ENCODE measurements around the gene RNF135.
"Not testable (repeated sequence)": the region's sequence is repeated elsewhere in the genome, so short reads cannot be mapped to it uniquely, and the experiment has no call there.

RNF135 gene

DNA sequence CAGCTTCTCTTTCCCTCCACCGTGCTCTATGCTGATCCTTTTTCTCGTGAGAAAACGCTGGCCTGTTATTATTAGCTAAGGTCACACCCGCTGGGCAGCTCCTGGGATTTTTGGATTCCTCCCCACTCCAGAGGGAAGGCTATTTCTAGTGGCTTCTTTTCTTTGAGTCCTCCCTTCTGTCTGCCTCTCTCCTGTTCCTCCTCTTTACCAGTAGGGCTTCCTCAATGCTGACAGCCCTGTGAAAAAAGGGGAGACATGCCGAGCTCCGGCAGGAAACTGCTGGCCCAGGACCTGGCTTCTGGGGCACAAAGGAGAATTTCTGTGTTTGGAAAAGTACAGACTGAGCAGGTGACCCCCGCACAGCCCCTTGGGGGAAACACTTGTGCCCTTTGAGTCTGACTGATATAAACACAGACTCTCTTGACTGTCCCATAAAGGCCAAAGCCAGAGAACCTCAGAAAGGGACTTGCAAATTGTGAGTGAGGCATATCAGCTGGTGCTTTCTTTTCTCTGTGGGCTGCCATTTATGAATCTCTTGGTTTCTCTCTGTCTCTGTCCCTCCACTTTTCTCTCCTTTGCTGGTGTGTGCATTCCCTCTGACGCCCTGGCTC is 14.0 kb upstream of the RNF135 start:
- DNase-seq, result no peak

DNA sequence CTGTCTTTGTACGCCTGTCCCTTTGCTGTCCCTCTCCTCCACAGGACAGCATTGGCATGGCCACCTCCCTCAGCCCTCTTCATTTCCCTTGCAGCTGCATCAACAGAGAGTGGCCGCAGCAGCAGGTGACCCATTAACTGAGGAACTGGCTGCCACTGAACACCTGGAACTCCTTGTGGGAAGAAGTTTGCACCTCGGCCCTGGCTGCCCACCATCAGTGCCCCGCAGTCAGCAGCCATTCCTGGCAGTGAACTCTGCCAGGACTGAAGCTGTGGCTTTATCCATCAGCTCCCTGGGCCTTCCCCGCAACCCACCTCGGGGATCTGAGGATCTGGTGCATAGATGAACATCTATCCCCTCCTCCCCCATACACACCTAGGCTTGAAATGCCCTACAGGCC is 13.1 kb upstream of the RNF135 start:
- no peak for DNase-seq

DNA sequence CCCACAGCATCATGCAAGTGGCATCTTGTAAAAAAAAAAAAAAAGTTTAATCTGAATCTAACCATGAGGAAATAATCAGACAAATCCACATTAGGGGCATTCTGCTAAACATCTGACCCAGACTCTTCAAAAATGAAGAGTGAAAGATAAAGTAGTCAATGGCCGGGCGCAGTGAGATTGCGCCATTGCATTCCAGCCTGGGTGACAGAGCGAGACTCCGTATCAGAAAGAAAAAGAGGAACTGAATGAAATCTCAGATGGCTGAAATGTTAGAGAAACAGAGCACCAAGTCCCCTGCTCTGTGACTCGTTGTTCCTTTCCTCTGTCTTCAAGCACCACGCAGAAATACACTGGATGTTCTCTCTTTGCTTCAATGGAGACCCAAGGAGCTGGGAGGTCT is 12.7 kb upstream of the RNF135 start:
- DNase-seq, result no peak

GRCh38 chr17:30961209-30962188 is 9.3 kb upstream of the RNF135 start:
- DNase-seq, result no peak

DNA sequence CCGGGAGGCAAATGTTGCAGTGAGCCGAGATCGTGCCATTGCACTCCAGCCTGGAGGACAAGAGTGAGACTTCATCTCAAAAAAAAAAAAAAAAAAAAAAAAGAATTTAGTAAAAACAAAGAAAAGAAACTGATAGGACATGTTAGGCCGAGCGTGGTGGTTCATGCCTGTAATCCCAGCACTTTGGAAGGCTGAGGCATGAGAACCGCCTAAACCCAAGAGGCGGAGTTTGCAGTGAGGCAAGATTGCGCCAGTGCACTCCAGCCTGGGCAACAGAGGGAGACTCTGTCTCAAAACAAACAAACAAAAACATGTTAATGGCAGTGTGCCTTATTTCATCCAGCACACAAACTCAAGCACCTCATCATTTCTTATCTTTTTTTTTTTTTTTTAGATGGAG is 6.5 kb upstream of the RNF135 start:
- not testable (repeated sequence) for DNase-seq

- DNase-seq, result no peak
Observed at GRCh38 chr17:30964876-30965275, 6.0 kb upstream of the RNF135 start.

DNA sequence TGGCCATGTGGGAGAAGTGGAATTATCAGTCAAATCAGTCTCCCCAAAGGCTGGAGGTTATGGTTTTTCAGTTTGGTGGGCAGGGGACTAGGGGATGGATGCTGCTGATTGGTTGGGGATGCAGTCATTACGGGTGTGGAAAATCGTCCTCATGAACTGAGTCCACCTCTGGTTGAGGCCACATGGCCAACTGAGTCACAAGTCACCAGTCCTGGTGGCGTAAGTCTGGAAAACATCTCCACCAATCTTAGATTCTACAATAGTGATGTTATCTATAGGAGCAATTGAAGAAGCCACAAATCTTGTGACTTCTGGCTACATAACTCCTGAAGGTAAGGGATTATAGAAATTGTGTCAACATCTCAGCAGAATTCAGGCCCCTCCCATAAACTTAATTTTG is 5.2 kb upstream of the RNF135 start:
- DNase-seq, result no peak

- not testable (repeated sequence) for DNase-seq
Observed at GRCh38 chr17:30967911-30968310, 2.9 kb upstream of the RNF135 start.

- DNase-seq, result no peak
Observed at GRCh38 chr17:30969989-30970830, 629 bp upstream of the RNF135 start.

DNA sequence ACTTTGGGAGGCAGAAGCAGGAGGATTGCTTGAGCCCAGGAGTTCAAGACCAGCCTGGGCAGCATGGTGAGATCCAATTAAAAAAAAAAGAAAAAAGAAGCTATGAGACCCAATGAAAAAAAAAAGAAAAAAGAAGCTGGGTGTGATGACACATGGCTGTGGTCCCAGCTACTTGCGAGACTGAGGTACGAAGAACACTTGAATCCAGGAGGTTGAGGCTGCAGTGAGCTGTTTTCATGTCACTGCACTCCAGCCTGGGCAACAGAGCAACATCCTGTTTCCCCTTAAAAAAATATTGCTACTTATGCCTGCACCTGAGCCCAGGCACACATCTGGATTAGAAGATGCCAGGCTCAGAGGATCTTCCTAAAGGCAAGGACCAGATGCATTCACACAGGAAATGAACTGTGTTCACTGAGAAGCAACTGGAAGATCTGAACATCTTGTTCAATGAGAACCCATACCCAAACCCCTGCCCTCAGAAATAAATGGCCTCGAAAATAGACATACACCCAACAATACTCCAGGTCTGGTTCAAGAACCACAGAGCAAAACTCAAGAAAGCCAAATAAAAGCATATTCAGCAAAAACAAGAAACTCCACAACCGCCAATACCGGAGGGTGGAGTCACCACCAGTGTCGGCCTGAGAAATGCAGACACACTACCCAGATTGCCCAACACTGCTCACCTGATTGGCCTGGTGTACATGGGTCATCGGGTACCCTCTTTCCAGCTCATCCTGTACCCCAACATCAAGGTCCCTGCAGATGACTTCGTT is 4.4 kb downstream of the RNF135 start:
- no peak for DNase-seq

DNA sequence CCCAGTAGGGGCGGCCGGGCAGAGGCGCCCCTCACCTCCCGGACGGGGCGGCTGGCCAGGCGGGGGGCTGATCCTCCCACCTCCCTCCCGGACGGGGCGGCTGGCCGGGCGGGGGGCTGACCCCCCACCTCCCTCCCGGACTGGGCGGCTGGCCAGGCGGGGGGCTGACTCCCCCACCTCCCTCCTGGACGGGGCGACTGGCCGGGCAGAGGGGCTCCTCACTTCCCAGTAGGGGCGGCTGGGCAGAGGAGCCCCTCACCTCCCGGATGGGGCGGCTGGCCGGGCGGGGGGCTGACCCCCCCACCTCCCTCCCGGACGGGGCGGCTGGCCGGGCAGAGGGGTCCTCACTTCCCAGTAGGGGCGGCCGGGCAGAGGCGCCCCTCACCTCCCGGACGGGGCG is 9.1 kb downstream of the RNF135 start:
- not testable (repeated sequence) for DNase-seq

DNA sequence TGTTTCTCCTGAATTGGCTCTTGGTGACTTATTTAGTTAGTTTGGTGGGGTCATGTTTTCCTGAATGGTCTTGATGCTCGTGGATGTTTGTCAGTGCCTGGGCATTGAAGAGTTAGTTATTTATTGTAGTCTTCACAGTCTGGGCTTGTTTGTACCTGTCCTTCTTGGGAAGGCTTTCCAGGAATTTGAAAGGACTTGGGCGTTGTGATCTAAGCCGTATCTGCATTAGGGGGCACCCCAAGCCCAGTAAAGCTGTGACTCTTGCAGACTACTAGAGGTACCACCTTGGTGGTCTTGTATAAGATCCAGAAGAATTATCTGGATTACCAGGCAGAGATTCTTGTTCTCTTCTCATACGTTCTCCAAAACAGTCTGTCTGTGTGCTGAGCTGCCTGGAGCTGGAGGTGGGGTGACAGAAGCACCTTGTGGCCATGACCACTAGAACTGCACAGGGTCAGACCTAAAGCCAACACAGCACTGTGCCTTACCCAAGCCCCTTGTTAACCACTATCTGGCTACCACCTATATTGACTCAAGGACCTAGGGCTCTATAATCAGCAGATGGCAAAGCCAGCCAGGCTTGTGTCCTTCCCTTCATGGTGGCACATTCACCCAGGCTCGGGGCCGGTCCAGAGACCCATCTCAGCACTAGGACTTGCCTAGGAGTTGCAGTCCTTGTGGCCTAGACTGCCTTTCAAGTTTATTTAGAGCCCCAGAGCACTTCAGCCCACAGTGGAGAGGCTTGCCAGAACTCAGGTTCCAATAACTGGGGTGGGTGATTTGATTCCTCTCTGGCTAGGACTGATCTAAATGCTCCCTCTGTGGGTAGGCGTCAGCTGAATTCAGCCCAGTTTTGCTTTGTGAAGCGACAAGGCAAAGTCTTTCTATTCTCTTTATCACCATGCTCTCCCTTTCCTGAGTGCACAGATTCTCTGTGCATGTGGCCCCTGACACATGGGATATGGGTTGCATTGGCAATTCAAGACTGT is 11.0 kb downstream of the RNF135 start:
- no peak for DNase-seq

GRCh38 chr17:30982855-30983254 is 12.0 kb downstream of the RNF135 start:
- no peak for DNase-seq

DNA sequence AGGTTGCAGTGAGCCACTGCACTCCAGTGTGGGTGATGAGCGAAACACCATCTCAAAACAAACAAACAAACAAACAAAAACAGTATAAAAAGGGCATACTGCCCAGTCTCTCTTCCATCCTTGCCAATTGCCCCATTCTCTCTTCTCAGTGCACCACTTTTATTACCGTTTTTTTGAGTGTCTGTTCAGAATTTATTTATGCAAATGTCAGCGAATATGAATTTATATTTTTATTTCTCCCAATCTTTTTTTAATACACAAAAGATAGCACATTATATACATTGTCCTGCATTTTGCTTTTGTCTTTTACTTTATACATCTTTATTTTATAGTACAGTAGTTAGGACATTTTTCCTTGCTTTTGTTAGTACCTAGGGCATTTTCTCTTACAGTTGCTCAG is 19.6 kb downstream of the RNF135 start:
- DNase-seq, result no peak

GRCh38 chr17:30992551-30992950 is 21.7 kb downstream of the RNF135 start:
- DNase-seq, result no peak

- DNase-seq, result no peak
Observed at GRCh38 chr17:30995347-30995746, 24.5 kb downstream of the RNF135 start.

- DNase-seq, result no peak
Observed at GRCh38 chr17:30996486-30996885, 25.6 kb downstream of the RNF135 start.

GRCh38 chr17:30997270-30997669 is 26.4 kb downstream of the RNF135 start:
- no peak for DNase-seq

DNA sequence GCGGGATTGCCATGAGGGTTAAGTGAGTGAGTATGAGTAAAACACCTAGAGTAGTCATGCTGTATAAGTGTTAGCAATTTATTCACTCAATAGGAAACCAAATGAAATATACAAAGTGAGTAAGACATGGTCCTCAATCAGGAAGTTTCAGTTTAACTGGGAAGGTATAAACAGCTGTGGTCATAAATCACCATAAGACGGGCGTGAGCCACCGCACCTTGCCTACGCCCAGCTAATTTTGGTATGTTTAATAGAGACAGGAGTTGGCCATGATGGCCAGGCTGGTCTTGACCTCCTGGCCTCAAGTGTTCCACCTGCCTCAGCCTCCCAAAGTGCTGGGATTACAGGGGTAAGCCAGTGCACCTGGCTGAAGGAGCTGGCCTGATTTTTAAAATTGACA is 27.0 kb downstream of the RNF135 start:
- DNase-seq, result no peak

DNA sequence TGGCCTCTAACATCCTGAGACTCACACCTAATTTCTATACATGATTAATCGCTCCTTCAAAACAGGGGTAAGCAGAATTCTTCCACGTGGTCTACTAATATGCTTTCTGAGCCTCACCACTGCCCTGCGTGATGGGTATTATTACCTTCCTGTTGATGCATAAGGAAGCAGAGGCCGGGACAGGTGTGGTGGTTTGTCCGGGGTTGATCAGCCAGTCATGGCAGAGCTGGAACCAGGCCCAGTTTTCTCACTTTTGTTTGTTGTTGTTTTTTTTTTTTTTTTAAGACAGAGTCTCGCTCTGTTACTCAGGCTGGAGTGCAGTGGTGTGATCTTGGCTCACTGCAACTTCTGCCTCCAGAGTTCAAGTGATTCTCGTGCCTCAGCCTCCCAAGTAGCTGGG is 31.2 kb downstream of the RNF135 start:
- no peak for DNase-seq

DNA sequence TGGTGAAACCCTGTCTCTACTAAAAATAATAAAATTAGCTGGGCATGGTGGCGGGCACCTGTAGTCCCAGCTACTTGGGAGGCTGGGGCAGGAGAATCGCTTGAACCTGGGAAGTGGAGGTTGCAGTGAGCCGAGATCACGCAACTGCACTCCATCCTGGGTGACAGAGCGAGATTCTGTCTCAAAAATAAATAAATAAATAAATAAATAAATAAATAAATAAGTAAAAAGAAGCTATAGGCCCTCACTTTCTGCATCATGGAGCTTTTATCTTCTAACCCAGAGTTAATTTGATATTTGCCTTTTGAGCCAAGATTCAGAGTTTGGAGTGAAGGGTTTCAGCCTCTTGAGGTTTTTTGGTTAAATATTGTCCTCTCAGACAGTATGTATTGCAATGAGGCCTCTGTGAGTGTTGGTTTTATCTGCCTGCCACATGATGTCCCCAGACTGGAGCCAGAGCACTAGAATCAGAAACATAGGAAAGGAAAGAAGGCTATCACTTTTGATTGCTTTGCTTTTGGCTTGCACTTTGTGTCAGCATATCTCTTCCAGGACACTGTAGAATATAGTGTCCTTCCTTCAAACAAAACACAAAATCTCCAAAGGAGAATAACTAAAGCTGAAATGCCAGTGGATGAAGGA is 32.5 kb downstream of the RNF135 start:
- DNase-seq, result no peak
